HEK293 (cell line): ENCODE results near the gene TMEM60.

Source experiments
- CTCF ChIA-PET: fragments of 350-600 bp; formaldehyde crosslinking; extraction: SDS; loops from one replicate; lab custom pipeline; 2021; ENCODE audit warnings: antibody characterized with exemption; lab: Yijun Ruan, JAX
- POLR2A ChIA-PET: fragments of 300-600 bp; formaldehyde crosslinking; extraction: SDS; loops from one replicate; lab custom pipeline; 2020; ENCODE audit warnings: antibody characterized with exemption, inconsistent platforms; lab: Yijun Ruan, JAX
- H3K27ac ChIP-seq: fragments of 200-500 bp; sonication (Bioruptor generic); 2 replicates; pipeline ENCODE4 v1.5.1; 2014; ENCODE audit warnings: low read depth, low read length, control low read depth, inconsistent platforms; ENCODE audit errors: extremely low read depth
- H3K36me3 ChIP-seq, 2 experiments: fragments of 200-500 bp in 1 of 2; sonication (Bioruptor generic) in 1 of 2; 1 replicate in 1 of 2; 2 replicates in 1 of 2; pipeline ENCODE4 v1.5.1; 2014 to 2017; ENCODE audit warnings: inconsistent platforms in 2 of 2, low read length in 2 of 2; ENCODE audit not compliant: control insufficient read depth in 2 of 2, insufficient read depth in 1 of 2
- H3K4me1 ChIP-seq: fragments of 200-500 bp; sonication (Bioruptor generic); 2 replicates; pipeline ENCODE4 v1.5.1; 2014; ENCODE audit warnings: mild to moderate bottlenecking, low read length, inconsistent platforms; ENCODE audit not compliant: control insufficient read depth, insufficient read depth
- H3K4me3 ChIP-seq: 2 replicates; pipeline ENCODE4 v1.5.1; 2011; ENCODE audit warnings: low read depth, mild to moderate bottlenecking, control low read depth, low read length, moderate library complexity
- H3K9me3 ChIP-seq: fragments of 200-500 bp; sonication (Bioruptor generic); 2 replicates; pipeline ENCODE4 v1.5.1; 2014; ENCODE audit warnings: low read depth, low read length, inconsistent platforms; ENCODE audit not compliant: control insufficient read depth, insufficient read depth
- ATF2 ChIP-seq: fragments of 450-650 bp; formaldehyde crosslinking; IDR thresholded peaks from 2 replicates; pipeline ENCODE4 v1.5.1; 2016; ENCODE audit warnings: missing biosample characterization, missing genetic modification characterization, low read depth
- ELK4 ChIP-seq: IDR thresholded peaks from 2 replicates; pipeline ENCODE4 v1.6.1; 2011; ENCODE audit warnings: mild to moderate bottlenecking, low read depth, low read length, borderline replicate concordance
- HIC1 ChIP-seq: fragments of 450-650 bp; formaldehyde crosslinking; IDR thresholded peaks from 2 replicates; pipeline ENCODE4 v1.5.1; 2016; ENCODE audit warnings: missing biosample characterization, missing genetic modification characterization
- KLF16 ChIP-seq: fragments of 450-650 bp; formaldehyde crosslinking; IDR thresholded peaks from 2 replicates; pipeline ENCODE4 v1.5.1; 2017; ENCODE audit warnings: missing biosample characterization, missing genetic modification characterization
- PATZ1 ChIP-seq: fragments of 450-650 bp; formaldehyde crosslinking; IDR thresholded peaks from 2 replicates; pipeline ENCODE4 v1.5.1; 2016; ENCODE audit warnings: missing biosample characterization, missing genetic modification characterization
- REST ChIP-seq: fragments of 450-650 bp; formaldehyde crosslinking; IDR thresholded peaks from 2 replicates; pipeline ENCODE4 v1.5.1; 2016; ENCODE audit warnings: missing biosample characterization, missing genetic modification characterization
- TCF7L2 ChIP-seq: IDR thresholded peaks from 2 replicates; pipeline ENCODE4 v1.6.1; 2011; ENCODE audit warnings: low read depth, mild to moderate bottlenecking, inconsistent platforms, low read length, moderate library complexity, borderline replicate concordance
- ZBTB10 ChIP-seq: fragments of 450-650 bp; formaldehyde crosslinking; IDR thresholded peaks from 2 replicates; pipeline ENCODE4 v1.5.1; 2016; ENCODE audit warnings: missing biosample characterization, missing genetic modification characterization
- ZBTB48 ChIP-seq: fragments of 450-650 bp; formaldehyde crosslinking; IDR thresholded peaks from 2 replicates; pipeline ENCODE4 v1.5.1; 2016; ENCODE audit warnings: missing biosample characterization, missing genetic modification characterization
- ZBTB6 ChIP-seq: fragments of 450-650 bp; formaldehyde crosslinking; IDR thresholded peaks from 2 replicates; pipeline ENCODE4 v1.5.1; 2017; ENCODE audit warnings: missing biosample characterization, missing genetic modification characterization
- ZFHX2 ChIP-seq: fragments of 450-650 bp; formaldehyde crosslinking; conservative IDR thresholded peaks from 2 replicates; pipeline ENCODE4 v1.5.1; 2016; ENCODE audit warnings: missing biosample characterization, missing genetic modification characterization
- ZNF19 ChIP-seq: fragments of 450-650 bp; formaldehyde crosslinking; IDR thresholded peaks from 2 replicates; pipeline ENCODE4; 2016; ENCODE audit warnings: missing biosample characterization, missing genetic modification characterization, low read depth
- ZNF324 ChIP-seq: fragments of 450-650 bp; formaldehyde crosslinking; IDR thresholded peaks from 2 replicates; pipeline ENCODE4 v1.5.1; 2016; ENCODE audit warnings: missing biosample characterization, missing genetic modification characterization
- ZNF48 ChIP-seq: fragments of 450-650 bp; formaldehyde crosslinking; IDR thresholded peaks from 2 replicates; pipeline ENCODE4 v1.5.1; 2016; ENCODE audit warnings: missing biosample characterization, missing genetic modification characterization
- ZNF530 ChIP-seq: fragments of 450-650 bp; formaldehyde crosslinking; IDR thresholded peaks from 2 replicates; pipeline ENCODE4 v1.5.1; 2016; ENCODE audit warnings: low read depth, missing biosample characterization, missing genetic modification characterization
- ZNF555 ChIP-seq: fragments of 450-650 bp; formaldehyde crosslinking; conservative IDR thresholded peaks from 2 replicates; pipeline ENCODE4 v1.5.1; 2017; ENCODE audit warnings: missing biosample characterization, mild to moderate bottlenecking, missing genetic modification characterization, inconsistent platforms
- ZNF571 ChIP-seq: fragments of 450-650 bp; formaldehyde crosslinking; IDR thresholded peaks from 2 replicates; pipeline ENCODE4 v1.5.0; 2017; ENCODE audit warnings: missing biosample characterization, missing genetic modification characterization
- ZNF585B ChIP-seq: fragments of 450-650 bp; formaldehyde crosslinking; IDR thresholded peaks from 2 replicates; pipeline ENCODE4 v1.5.1; 2016; ENCODE audit warnings: missing biosample characterization, missing genetic modification characterization
- ZNF621 ChIP-seq: fragments of 450-650 bp; formaldehyde crosslinking; IDR thresholded peaks from 2 replicates; pipeline ENCODE4 v1.5.1; 2017; ENCODE audit warnings: missing biosample characterization, missing genetic modification characterization
- ZNF677 ChIP-seq: fragments of 450-650 bp; IDR thresholded peaks from 2 replicates; pipeline ENCODE4 v1.5.0; 2018; ENCODE audit warnings: missing biosample characterization, mild to moderate bottlenecking, missing genetic modification characterization, moderate library complexity
- ZNF76 ChIP-seq: fragments of 450-650 bp; formaldehyde crosslinking; IDR thresholded peaks from 2 replicates; pipeline ENCODE4; 2016; ENCODE audit warnings: low read depth, missing biosample characterization, missing genetic modification characterization, borderline replicate concordance

Gene TMEM60

GRCh38 chr7:77798394-77799077, at the start of gene TMEM60, which contains the start of gene PHTF2:
Gene TMEM60, minus strand, starts transcription at chr7:77798434. Its CDS starts 4,061 bp downstream, at chr7:77794373.
Gene PHTF2, plus strand, starts transcription at chr7:77798773.
- CTCF ChIA-PET: interaction anchor here (0.7 to 1.3 kb wide), 6 partner anchors 13 to 147 kb away, joined by 3 to 4 read pairs (median 3); no protein-coding TSS in a partner anchor
- POLR2A ChIA-PET: interaction anchor here (0.6 to 1.8 kb wide), 12 partner anchors 14 to 222 kb away, joined by 3 to 5 read pairs (median 4); partner anchors contain the start of gene RSBN1L
- Histone ChIP-seq H3K36me3 (peaks cover 4% of the 10 kb centered on the region in 2 experiments; a peak in 2 of 3 replicates), H3K27ac (peak within 1 kb of the TSS; percentile 82), H3K4me1 (0 out of 2 replicates have a peak, but pooled peaks cover 5% of the 10 kb centered on the region), H3K4me3 (peak within 1 kb of the TSS; percentile 98), H3K9me3 (no peaks in the 10 kb centered on the region)
- TF ChIP-seq HIC1 (tag by site-specific recombination) (peak; percentile 91), ZNF571 (tag by site-specific recombination) (no peak), ZBTB10 (tag by site-specific recombination) (0 out of 2 replicates have a peak, but pooled peaks have one; percentile 45), ZNF76 (0 out of 2 replicates have a peak, but pooled peaks have one; percentile 11), ZBTB6 (tag by site-specific recombination) (peak; percentile 77; the same call in 1 of the 2 replicates), TCF7L2 (peak; percentile 80), ZNF585B (tag by site-specific recombination) (no peak), KLF16 (tag by site-specific recombination) (peak; percentile 27; the same call in 1 of the 2 replicates), ZNF555 (tag by site-specific recombination) (no peak), ZFHX2 (tag by site-specific recombination) (peak; percentile 34; the same call in 1 of the 2 replicates), ZNF19 (tag by site-specific recombination) (no peak), ZNF677 (no peak), ATF2 (tag by site-specific recombination) (no peak), ELK4 (peak; percentile 98), PATZ1 (tag by site-specific recombination) (no peak), ZBTB48 (tag by site-specific recombination) (no peak), ZNF621 (tag by site-specific recombination) (no peak), ZNF324 (0 out of 2 replicates have a peak, but pooled peaks have one; percentile 20), REST (tag by site-specific recombination) (no peak), ZNF48 (no peak), ZNF530 (tag by site-specific recombination) (no peak)
